SK-N-SH (cell line): ENCODE results near the gene FAM24A.

Source experiments
- CHD2 ChIP-seq: fragments of 150-350 bp; IDR thresholded peaks from 2 replicates; pipeline ENCODE4 v1.6.1; 2018; ENCODE audit warnings: low read length; ENCODE audit not compliant: partially characterized antibody
- CTCF ChIP-seq: fragments of 200-600 bp; sonication (generic); IDR thresholded peaks from 2 replicates; pipeline ENCODE4 v1.6.1; 2017; ENCODE audit warnings: antibody characterized with exemption, mild to moderate bottlenecking, moderate library complexity
- EZH2phosphoT487 ChIP-seq: fragments of 200-600 bp; sonication (generic); IDR thresholded peaks from 2 replicates; pipeline ENCODE4 v1.6.1; 2017; ENCODE audit warnings: low read depth, mixed run types, mild to moderate bottlenecking, antibody characterized with exemption, moderate library complexity, borderline replicate concordance
- NRF1 ChIP-seq: IDR thresholded peaks from 2 replicates; pipeline ENCODE4 v1.6.1; 2012; ENCODE audit warnings: low read depth, mild to moderate bottlenecking, low read length
- POLR2AphosphoS5 ChIP-seq: IDR thresholded peaks from 2 replicates; pipeline ENCODE4 v1.6.1; 2012; ENCODE audit warnings: low read depth, low read length
- RCOR1 ChIP-seq: fragments of 150-350 bp; IDR thresholded peaks from 2 replicates; pipeline ENCODE4 v1.6.1; 2017; ENCODE audit warnings: antibody characterized with exemption, low read length
- REST ChIP-seq: IDR thresholded peaks from 2 replicates; pipeline ENCODE4 v1.6.1; 2012; ENCODE audit warnings: mild to moderate bottlenecking, low read depth, low read length, moderate library complexity
- TEAD4 ChIP-seq: IDR thresholded peaks from 2 replicates; pipeline ENCODE4 v1.4.0; 2012; ENCODE audit warnings: mild to moderate bottlenecking, borderline replicate concordance; ENCODE audit not compliant: insufficient read depth
- YY1 ChIP-seq: IDR thresholded peaks from 2 replicates; pipeline ENCODE4 v1.4.0; 2012; ENCODE audit warnings: low read depth, mild to moderate bottlenecking
- TF ChIP-seq, protein P1 (sequence below): IDR thresholded peaks from 2 replicates; pipeline ENCODE4 v1.4.0; 2012; ENCODE audit warnings: low read depth, borderline replicate concordance

- TF ChIP-seq CTCF (no peak), CHD2 (no peak), TEAD4 (no peak), YY1 (no peak), REST (no peak), POLR2AphosphoS5 (no peak), NRF1 (no peak), EZH2phosphoT487 (no peak), RCOR1 (no peak)
- TF ChIP-seq, protein P1, sequence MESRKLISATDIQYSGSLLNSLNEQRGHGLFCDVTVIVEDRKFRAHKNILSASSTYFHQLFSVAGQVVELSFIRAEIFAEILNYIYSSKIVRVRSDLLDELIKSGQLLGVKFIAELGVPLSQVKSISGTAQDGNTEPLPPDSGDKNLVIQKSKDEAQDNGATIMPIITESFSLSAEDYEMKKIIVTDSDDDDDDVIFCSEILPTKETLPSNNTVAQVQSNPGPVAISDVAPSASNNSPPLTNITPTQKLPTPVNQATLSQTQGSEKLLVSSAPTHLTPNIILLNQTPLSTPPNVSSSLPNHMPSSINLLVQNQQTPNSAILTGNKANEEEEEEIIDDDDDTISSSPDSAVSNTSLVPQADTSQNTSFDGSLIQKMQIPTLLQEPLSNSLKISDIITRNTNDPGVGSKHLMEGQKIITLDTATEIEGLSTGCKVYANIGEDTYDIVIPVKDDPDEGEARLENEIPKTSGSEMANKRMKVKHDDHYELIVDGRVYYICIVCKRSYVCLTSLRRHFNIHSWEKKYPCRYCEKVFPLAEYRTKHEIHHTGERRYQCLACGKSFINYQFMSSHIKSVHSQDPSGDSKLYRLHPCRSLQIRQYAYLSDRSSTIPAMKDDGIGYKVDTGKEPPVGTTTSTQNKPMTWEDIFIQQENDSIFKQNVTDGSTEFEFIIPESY = no peak
Observed at GRCh38 chr10:122962405-122962804, 52.0 kb downstream of the FAM24A start.
